RCC 7860 (cell line): ENCODE results near the gene CASKIN1.
"Not testable (repeated sequence)": the region's sequence is repeated elsewhere in the genome, so short reads cannot be mapped to it uniquely, and the experiment has no call there.

ENCODE experiments used
- DNase-seq: peaks from one replicate; pipeline ENCODE4 v3.0.0-alpha.2; 2015; ENCODE audit warnings: low spot score
- FAIRE-seq: peaks from 2 replicates; lab custom pipeline; 2012; peaks lifted over from hg19 to GRCh38; lab: Jason Lieb, UNC

The CASKIN1 gene

GRCh38 chr16:2147378-2147777 is 49.0 kb downstream of the CASKIN1 start:
- no peak for FAIRE-seq
- DNase-seq: no peak

GRCh38 chr16:2145843-2146242 is 50.6 kb downstream of the CASKIN1 start:
- FAIRE-seq (no peak), DNase-seq (no peak)

- DNase-seq: no peak
- FAIRE-seq: no peak
Observed at GRCh38 chr16:2143878-2144485, 52.4 kb downstream of the CASKIN1 start.

- DNase-seq (peak; percentile 7), FAIRE-seq (no peak)
Observed at GRCh38 chr16:2142942-2143877, 53.2 kb downstream of the CASKIN1 start.

DNA sequence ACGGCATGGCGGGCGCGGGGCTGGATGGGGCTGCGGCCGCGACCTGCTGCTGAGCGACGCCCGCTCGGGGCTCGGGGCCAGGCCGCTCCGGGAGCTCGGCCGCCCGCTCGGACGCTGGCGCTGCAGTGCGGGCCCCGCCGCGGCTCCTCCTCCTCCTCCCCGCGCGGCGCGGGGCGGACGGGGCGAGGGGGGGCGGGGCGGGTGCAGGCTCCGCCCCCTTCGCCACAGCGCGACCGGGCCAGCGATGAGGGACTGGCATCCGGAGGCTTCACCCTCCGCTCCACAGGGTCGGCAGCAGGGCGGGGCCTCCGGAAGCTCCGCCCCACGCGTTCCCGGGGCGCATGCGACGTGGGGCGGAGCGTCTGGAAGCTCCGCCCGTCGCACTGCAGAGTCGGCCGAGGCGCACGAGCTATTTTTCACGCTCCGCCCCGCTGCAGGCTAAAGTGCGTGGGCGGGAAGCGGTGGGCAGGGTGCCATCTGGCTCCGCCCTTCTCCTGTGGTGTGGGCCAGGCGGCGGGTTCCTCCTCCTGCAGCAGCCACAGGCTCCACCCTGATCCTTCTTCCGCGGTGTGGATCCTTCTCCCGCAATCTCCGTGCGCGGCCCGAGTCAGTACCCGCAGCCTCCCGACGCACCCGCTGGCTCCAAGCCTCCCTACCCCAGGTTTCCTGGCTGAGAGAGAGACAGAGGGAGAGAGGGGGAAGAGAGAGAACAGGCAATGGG is 60.5 kb downstream of the CASKIN1 start, which contains the start of gene PKD1:
Gene PKD1, minus strand, starts transcription at position 129 of the 721 bp plus-strand sequence. CDS start 209 bp downstream, outside the sequence.
- DNase-seq (peak; percentile 88), FAIRE-seq (peak; percentile 66)

GRCh38 chr16:2135071-2135470 is 61.3 kb downstream of the CASKIN1 start:
- not testable (repeated sequence) for DNase-seq, FAIRE-seq

DNA sequence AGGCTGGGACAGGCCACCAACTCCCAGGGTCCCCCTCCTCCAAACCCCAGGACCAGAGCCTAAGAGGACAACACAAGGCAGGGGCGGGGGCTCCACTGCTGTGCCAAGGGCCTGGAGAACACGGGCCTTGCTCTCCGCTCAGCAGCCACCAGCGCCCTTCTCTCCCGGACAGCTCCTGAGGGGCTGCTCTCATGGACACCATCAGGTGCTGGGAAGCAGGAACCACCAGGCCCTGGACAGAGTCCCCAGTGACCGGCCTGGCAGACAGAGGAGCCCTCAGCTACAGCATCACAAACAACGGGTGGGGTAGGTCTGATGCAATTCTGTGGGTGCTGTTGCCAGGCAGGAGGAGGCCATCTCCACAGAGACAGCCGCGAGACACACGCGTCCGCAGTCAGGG is 62.6 kb downstream of the CASKIN1 start:
- not testable (repeated sequence) for DNase-seq, FAIRE-seq

DNA sequence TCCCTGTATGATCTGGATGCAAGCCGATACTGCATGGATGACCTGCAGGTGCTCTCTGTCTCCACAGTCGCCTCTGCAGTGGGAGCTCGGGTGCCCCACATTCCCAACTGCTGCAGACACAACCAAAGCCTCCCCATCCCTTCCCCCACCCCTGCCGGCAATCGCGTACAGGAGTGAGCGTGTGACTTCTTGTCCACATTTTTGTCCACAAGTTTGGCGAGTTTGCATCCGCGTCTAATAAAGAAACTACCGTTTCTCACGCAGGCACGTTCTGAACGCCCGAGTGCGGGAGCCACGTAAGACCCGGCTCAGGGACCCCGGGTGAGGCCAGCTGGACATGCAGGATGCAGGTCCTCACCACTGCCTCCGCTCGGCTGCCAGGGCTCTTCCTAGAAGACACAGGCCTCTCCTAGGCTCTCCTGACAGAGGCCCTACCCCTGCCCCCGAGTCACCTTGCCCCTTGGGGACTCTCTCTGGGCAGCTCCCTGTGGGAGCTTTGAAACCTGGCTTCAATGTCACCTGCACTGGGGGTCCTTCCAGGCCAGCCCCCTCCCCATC is 66.4 kb downstream of the CASKIN1 start:
- DNase-seq, FAIRE-seq: not testable (repeated sequence)

DNA sequence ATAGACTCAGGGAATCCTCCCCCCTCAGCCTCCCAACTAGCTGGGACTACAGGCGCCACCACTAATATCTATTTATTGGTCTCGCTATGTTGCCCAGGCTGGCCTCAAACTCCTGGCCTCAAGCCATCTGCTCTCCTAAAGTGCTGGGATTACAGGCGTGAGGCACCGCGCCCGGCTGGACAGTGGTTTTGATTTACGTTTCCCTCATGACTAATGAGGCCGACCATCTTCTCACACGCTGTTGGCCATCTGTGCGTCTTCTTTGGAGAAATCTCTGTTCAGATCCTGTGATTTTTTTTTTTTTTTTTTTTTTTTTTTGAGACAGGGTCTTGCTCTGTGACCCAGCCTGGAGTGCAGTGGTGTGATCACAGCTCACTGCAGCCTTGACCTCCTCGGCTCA is 67.2 kb downstream of the CASKIN1 start:
- DNase-seq: peak; percentile 31
- peak; percentile 81 for FAIRE-seq

DNA sequence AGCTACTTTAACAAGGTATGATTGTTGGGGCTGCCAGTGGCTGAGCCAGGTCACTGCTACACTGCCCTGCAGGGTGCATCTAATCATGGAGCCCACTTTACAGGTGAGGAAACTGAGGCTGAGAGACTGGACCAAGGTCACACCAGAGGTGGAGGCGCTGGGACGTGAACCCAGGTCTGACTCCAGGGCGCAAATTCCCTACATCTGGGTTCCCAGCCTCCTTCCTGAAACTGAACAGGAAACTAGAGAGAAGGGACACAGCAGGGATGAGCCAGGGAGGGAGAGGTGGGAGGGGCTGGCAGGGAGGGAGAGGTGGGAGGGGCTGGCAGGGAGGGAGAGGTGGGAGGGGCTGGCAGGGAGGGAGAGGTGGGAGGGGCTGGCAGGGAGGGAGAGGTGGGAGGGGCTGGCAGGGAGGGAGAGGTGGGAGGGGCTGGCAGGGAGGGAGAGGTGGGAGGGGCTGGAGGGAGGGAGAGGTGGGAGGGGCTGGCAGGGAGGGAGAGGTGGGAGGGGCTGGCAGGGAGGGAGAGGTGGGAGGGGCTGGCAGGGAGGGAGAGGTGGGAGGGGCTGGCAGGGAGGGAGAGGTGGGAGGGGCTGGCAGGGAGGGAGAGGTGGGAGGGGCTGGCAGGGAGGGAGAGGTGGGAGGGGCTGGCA is 68.7 kb downstream of the CASKIN1 start:
- DNase-seq: peak; percentile 50
- FAIRE-seq: not testable (repeated sequence)
